ENCODE measurements around the gene WASHC4.
"Not testable (repeated sequence)": the region's sequence is repeated elsewhere in the genome, so short reads cannot be mapped to it uniquely, and the experiment has no call there.

WASHC4 gene

DNA sequence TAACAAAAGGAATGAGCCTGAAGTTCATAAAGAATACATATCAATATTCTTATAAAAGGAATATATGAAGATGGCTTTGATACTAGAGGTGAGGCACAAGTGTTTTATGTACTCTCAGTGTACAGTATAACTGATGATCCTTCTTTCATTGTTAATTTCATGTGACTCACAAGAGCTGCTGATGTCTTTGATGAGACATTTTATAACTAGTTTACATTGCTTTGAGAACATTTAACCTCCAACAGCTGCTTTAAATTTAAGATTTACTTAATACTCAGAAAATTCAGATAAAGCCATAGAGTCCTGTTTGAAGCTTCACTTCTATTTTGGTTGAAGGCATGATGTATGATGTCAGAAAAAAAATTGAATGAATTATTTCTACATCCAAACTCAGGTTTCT lies 59.8 kb downstream of the WASHC4 start:
- DNase-seq: no peak

DNA sequence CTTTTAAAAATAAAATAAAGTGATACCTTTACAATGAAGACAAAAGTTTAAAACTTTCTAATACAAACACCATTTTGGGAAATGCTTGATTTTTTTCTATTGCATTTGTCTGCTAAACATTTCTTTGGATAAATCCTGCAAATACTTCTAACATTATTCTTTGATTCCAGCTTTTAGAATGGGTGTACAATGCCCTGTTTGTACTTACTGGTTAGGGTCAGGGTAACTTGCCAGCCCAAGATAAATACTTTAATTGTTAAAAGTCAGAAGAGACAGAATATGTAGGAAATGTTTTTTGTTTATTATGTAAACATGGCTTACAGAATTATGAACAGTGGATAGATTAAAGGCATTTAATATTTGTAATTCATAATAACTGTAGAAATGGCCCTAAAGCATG lies 60.5 kb downstream of the WASHC4 start:
- DNase-seq: no peak

DNA sequence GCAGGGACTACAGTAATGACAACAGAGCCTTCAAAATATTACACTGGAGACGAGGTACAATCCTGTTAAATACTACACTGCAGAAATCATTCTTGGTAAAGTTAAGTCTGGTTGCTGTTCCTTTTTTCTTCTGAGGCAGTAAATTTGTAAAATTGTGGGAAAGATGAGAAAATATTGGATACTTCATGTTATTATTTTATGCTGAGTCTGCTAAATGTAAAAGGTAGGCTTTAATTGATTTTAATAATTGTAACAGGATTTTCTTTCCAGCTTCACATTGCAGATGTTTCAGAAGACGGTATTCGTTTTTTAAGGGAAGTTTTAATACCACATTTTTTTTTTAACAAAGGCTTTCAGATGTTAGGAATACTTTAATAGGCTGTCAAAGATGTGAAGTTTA lies 62.6 kb downstream of the WASHC4 start:
- DNase-seq: no peak

DNA sequence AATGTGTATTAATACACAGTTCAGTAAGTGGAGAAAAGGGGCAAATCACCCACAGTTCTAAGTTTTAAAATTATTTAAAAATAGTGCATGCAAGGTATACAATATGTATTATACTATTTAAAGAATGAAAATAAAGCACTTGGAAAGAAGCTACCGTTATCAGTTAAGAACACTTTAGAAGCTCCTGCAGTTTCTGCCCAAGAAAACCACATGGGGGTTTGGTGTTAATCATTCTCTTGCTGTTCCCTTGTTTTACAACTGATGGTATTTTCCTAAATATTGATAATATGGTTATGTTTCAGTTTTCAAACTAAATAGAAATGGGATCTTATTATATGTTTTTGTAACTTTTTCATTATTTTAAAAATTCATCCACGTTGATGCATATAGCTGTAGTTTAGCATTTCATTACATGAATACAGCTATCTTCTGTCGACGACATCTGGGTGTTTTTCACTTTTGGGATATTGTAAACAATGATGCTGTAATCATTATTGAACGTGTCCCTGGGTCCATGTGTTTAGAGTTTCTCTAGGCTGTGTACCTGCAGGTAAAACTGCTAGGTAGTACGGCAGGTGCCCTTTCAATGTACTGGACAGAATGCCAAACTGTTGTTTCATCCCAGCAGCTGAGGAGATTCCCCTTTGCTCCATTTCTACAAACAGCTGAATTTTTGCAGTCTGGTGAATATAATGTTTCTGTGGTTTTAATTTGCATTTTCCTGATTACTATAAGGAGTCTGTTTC lies 64.3 kb downstream of the WASHC4 start:
- DNase-seq: no peak

- DNase-seq: no peak
Observed at GRCh38 chr12:105175397-105175990, 68.0 kb downstream of the WASHC4 start.

DNA sequence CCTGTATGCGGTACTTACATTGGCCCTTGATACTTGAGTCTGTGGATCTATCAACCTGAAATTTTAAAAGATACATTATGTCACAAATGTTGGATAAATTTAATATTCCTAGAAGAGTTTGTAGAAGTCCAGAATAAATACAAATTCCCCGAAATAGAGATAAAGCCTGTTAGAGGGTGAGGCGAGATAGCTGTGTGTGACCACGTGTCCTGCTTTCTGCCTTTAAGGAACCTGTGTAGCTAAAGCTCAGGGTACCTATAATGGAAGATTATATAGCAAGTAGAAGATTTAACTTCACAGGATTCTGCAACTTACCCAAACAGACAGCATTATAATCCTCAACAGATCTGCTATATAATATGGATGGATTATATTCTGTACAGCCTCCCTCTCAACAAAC lies 69.7 kb downstream of the WASHC4 start:
- no peak for DNase-seq

- DNase-seq: not testable (repeated sequence)
Observed at GRCh38 chr12:105179114-105179513, 71.6 kb downstream of the WASHC4 start.

DNA sequence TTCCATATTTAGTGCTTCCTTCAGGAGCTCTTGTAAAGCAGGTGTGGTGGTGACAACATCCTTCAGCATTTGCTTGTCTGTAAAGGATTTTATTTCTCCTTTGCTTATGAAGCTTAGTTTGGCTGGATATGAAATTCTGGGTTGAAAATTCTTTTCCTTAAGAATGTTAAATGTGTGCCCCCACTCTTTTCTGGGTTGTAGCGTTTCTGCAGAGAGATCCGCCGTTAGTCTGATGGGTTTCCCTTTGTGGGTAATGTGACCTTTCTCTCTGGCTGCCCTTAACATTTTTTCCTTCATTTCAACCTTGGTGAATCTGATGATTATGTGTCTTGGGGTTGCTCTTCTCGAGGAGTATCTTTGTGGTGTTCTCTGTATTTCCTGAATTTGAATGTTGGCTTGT lies 75.9 kb downstream of the WASHC4 start:
- not testable (repeated sequence) for DNase-seq

DNA sequence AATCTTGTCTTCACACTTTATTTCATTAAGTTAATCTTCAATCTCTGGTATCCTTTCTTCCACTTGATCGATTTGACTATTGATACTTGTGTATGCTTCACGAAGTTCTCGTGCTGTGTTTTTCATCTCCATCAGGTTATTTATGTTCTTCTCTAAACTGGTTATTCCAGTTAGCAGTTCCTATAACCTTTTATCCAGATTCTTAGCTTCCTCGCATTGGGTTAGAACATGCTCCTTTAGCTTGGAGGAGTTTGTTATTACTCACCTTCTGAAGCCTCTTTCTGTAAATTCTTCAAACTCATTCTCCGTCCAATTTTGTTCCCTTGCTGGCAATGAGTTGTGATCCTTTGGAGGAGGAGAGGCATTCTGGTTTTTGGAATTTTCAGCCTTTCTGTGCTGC lies 76.4 kb downstream of the WASHC4 start:
- not testable (repeated sequence) for DNase-seq

- DNase-seq: no peak
Observed at GRCh38 chr12:105189293-105189692, 81.8 kb downstream of the WASHC4 start.

GRCh38 chr12:105190530-105190929 lies 83.0 kb downstream of the WASHC4 start:
- no peak for DNase-seq

DNA sequence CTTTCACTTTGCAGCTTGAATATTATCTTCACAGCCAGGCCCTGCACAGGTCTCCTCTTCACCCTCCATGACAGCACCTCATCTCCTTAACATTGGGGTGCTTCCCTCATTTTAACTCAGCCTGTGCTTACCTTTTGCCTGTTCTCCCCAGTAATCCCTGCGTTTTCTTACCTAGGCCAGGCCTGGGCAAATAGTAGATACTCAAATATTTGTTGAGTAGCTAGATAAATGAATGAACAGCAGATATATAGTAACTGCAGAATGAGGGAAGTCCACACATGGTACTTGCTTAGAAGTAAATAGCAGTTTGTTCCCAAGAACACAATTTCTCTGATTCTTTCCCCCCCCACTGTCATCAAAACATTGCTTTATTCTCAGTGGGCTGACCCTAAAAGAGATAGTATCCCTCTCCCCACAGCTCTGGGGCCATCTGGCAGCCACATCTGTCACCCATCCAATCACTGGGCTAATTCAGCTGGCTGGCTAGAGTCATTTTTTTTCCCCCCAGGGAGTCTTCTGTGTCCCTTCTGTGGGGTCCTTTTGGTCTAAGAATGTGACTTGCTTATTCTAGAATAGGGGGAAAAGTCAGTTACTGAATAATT lies 85.2 kb downstream of the WASHC4 start:
- DNase-seq: no peak

GRCh38 chr12:105194947-105195346 lies 87.4 kb downstream of the WASHC4 start:
- no peak for DNase-seq

- no peak for DNase-seq
Observed at GRCh38 chr12:105196090-105196489, 88.6 kb downstream of the WASHC4 start.

DNA sequence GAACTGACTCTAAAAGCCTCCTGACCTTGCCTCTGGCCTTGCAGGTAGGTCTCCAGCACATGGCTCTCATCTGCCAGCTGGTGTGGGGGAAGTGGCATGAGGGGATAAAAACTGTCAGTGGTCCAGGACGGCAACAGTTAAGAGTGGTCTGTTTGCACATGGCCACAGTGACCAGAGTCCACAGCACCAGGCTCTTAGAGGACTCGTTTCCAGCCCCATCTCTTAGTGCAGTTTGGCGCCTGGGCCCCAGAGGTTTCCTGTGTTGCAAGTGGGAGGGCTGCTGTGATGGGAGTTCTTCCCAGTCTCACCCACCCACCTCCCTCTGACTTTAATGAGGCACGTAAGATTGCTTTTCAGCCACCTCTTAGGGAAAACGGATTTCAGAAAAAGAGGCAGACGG lies 91.4 kb downstream of the WASHC4 start:
- DNase-seq: no peak

- no peak for DNase-seq
Observed at GRCh38 chr12:105200385-105200784, 92.9 kb downstream of the WASHC4 start.

DNA sequence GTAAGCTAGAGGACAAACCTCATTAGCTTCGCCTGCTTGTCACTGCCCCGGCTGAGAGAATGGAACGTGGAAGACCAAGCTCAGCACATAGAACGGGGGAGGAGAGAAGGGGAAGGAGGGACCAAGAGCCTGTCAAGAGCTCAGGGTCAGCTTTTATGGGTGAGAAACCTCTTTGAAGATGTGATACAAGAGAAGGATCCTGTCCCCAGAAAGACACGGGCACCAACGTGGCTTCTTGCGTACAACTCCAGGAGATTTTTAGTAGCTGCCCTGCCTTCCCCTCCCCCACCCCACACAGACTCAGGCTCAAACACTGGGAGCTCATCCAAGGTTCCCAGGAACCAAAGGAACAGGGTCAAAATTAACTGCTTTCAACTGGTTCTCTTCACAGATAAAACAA lies 93.8 kb downstream of the WASHC4 start:
- DNase-seq: no peak

DNA sequence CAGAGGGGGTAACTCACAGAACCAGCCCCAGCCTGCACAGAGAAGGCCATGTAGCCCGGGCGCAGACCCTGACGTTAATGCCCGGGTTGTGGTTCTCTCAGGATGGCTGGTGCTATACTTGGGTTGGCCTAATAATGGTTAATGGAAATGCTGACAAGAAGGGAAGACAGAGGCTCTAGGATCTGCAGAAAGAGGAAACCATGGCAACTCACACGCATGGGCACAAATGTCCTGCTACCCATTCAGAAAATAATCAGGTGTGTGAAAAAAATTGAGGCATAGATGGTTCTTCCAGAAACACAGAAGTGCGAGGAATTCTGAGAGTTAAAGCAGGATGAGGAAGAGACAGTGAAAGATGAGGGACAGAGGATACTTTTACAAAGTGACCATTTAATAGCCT lies 94.7 kb downstream of the WASHC4 start:
- DNase-seq: no peak

DNA sequence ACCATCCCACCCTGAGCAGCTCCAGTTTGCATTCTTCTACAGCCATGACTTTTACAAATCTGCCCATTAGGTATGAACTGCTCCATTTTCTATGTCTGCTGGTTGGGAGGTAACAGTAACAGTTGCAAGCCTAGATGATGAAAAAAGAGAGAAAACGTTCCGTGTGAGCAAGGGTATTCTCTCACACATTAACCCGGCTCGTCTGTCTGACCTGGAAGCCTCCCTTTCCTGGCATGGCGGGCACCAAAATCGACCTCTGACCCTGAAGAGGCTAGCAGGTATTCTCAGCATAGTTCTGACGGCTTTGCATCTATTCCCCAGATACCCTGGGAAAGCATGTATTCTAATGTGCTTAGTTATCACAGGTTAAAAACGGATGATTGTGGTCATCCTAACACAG lies 96.6 kb downstream of the WASHC4 start:
- no peak for DNase-seq

DNA sequence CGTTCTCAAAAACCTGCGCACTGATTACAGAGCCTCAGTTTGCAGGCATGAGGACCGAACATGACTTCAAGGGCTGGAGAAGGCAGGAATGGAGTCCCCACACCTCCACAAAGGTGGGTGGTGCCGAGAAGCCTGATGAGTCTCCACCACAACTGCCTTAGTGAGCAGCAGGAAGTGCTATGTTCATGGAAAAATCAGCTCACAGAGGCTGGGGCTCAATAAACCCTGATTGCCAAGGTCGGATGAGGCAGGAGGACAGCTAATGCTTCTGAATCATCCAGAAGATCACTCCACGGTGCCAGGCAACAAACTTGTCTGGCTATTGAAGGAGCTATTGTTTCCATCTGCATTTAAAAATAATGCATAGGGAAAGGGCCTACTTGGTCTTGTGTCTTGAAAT lies 97.4 kb downstream of the WASHC4 start:
- no peak for DNase-seq

DNA sequence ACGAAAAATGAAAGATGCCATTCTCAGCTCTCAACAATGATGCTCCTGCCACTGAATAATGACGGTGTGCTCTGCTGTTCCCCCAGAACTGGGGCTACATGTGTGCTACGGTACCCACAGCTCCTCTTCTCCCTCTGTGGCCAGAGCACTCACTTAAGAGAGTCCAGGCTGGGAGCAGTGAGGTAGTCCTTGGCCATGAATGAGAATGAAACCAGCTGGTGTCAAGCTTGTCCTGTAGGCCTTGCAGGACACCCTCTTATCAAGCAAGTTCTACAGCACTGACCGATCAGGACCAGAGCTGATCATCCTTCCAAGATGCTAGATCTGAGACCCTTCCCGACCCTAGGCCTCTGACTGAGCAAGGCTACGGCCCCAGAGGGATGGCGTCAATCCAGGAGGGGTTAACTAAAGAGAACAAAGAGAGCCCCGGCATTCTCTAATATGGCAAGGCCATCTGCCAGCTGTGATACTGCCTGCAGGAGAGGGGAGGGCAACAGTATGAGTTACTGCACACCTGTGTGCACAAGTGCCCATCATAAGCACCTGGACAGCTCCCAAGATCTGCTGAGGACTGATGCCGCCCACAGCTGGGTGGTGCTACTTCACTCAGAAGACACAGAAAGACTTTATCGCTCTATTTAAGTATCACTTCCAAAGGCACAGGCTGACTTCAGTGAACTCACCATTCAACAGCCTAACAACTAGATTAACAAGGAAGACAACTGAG lies 98.0 kb downstream of the WASHC4 start:
- no peak for DNase-seq

DNA sequence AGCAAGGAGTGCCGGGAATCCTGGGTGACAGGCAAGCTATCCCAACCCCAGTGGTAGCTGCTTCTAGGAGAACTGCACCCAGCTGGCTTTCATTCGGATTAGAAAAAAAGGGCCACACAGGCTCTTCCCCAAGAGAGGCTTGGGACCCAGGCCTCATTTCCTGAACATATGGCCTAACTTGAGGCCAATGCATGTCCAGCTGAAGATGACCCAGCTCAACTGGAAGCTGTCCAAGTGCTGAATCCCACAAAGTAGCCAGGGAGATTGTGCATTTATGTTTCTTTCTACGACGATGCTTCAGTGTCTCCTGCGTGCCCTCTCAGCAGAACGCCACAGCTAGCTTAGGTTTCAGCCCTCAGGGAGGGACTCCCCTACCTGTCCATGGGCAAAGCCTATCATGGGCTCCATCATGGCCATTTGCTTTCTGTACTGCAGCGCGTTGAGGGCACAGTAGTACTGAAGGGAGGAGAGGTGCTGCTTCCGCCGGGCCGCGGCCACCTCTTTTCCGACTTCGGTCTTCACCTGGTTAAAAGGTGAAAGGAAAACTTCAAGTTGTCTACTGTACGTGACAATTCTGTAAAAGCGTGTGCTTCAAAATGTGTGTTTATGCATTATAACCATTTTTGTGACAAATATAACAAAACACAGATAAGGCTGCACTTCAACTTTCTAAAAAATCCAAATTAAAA lies 99.3 kb downstream of the WASHC4 start:
- no peak for DNase-seq

DNA sequence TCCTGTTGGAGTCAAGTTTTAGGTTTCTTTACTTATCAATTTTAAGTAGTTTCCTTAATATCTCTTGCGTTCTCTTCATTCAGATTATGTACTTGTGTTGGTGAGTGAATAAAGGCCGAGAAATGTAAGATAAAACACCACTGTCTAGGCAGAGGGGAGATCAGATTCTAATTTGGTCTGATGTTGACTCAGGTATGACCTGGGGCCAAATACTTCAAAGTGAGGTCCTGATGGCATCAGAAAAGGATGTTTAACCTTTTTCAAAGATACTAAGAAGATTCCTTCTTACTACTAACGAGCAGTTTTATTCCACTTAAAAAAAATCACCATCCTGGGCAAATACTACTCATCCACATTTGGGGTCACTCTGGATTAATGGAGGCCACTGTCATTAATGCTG lies 101.6 kb downstream of the WASHC4 start:
- DNase-seq: no peak

Data from suppressor macrophage treated with lipopolysaccharide for 4 hours (primary cell).